Measurements from ENCODE around the gene SPEM1.

DNA sequence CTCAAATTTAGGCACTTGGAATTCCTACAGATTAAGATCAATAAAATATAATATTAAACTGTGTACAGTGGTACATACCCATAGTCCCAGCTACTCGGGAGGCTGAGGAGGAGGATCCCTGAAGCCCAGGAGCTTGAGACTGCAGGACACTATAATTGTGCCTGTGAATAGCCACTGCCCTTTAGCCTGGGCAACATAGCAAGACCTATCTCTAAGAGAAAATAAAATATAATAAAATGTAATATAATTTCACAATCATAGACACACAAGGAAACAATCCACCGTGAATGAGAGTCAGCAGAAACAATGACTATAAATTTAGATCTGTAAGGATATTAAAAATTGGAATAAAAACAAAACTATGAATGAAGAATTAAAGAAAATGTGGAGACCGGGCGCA, 49.3 kb upstream of the SPEM1 start:
- TF ChIP-seq, protein P1, sequence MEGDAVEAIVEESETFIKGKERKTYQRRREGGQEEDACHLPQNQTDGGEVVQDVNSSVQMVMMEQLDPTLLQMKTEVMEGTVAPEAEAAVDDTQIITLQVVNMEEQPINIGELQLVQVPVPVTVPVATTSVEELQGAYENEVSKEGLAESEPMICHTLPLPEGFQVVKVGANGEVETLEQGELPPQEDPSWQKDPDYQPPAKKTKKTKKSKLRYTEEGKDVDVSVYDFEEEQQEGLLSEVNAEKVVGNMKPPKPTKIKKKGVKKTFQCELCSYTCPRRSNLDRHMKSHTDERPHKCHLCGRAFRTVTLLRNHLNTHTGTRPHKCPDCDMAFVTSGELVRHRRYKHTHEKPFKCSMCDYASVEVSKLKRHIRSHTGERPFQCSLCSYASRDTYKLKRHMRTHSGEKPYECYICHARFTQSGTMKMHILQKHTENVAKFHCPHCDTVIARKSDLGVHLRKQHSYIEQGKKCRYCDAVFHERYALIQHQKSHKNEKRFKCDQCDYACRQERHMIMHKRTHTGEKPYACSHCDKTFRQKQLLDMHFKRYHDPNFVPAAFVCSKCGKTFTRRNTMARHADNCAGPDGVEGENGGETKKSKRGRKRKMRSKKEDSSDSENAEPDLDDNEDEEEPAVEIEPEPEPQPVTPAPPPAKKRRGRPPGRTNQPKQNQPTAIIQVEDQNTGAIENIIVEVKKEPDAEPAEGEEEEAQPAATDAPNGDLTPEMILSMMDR (optimal IDR thresholded peaks at IDR 0.05 in 1 of 3, IDR thresholded peaks at IDR 0.05 in 1 of 3, conservative IDR thresholded peaks at IDR 0.05 in 1 of 3; ENCODE audit: extremely low read depth in 1 of 3, insufficient read depth in 2 of 3, low read length in 3 of 3), result no peak
- TF ChIP-seq EZH2 (IDR thresholded peaks at IDR 0.05; ENCODE audit: low read length), result no peak

Measured in keratinocyte (primary cell).